Hematopoietic multipotent progenitor cell treated with erythropoietin and hydrocortisone succinate and interleukin-3 and kit ligand, for 6 days (in vitro differentiated cells): ENCODE measurements around the gene SP100.
"Not testable (repeated sequence)": the region's sequence is repeated elsewhere in the genome, so short reads cannot be mapped to it uniquely, and the experiment has no call there.

Source experiments
- DNase-seq: peaks from one replicate; pipeline ENCODE4 v3.0.0-alpha.2; 2015

Gene SP100

DNA sequence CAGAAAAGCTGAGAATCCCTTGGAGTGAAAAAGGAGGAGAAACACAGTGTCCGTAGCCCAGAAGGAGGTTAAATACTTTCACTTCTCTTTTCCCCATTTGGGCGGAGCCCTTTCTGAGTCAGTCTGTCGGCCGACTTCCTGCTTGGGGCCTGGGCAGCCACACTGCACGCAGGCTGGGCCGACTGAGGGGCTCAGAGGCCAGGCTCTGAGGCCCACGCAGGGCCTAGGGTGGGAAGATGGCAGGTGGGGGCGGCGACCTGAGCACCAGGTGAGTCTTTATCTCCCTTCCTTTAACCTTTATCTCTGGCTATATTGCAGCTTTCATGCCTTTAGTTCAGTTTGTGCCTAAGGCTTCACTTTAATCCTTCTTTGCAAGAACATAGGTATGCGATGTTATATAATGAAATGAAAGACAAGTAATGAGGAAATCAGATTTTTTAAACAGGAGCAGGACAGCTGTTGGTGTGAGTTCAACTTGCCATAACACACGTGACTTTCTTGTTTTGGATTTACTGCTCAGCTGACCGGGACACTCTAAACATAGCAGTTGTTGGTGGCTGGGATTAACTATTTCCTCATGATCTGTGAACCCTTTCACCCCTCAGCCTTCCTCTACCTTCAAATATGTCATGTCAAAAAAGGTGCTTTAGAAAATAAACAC is at the start of gene SP100:
Gene SP100, plus strand, starts transcription at position 141 of the 661 bp plus-strand sequence. Its CDS starts 96 bp downstream, at position 237.
- peak; percentile 94 for DNase-seq

DNA sequence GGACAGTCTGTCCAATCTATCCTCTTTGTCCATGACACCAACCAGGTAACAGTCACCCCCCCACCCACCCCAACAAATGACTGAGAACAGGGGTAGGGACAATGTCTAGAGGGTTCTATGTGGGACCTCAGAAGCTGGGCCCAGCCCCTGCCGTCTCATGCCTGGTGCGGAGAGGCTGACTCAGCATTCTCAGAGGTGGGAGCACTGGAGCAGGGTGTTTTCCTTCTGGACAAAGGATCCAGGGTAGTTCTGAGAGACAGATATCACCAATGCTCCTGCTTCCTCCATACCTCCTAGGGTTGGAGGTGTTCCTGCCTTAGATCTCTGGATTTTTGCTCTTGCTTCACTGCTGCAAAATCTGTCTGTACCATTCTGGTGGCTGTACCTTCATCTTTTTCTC is 33.9 kb upstream of the SP100 start:
- no peak for DNase-seq

- DNase-seq: no peak
Measured at GRCh38 chr2:230383453-230383852, 32.5 kb upstream of the SP100 start.

DNA sequence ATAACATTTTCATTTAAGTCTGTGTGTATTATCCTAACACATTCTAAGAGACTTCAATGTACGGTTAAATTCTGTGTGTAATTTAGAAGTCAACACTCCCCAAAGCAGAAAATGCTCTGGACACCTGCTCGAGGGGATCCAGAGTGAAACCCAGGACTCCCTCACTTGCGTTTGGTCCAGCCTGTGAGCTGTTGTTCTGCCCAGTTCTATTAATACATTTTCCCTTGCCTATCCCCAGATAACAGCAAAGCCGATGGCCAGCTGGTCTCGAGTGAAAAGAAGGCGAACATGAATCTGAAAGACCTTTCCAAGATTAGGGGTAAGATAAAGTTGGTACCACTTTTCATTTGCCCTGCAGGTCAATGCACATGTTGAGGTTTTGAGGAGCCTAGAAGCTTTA is 31.0 kb upstream of the SP100 start:
- no peak for DNase-seq

DNA sequence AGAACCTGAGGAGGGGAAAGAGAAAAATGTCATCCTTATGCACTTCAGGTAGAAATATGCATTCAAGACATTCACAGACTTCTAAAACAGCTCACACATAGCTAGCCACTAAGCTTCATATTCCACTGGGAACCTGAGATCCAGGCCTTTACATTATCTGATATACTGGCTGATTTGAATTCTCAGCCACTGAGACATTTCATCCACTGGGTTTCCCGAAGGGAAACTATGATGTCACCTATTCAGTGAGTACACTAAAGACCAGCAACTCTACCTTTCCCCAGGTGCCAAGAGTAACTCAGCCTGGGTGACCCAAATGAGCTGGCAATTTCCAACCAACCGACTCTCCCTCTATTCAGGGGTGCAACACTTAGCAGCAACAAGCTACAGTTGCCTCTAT is 21.7 kb upstream of the SP100 start:
- DNase-seq: no peak

DNA sequence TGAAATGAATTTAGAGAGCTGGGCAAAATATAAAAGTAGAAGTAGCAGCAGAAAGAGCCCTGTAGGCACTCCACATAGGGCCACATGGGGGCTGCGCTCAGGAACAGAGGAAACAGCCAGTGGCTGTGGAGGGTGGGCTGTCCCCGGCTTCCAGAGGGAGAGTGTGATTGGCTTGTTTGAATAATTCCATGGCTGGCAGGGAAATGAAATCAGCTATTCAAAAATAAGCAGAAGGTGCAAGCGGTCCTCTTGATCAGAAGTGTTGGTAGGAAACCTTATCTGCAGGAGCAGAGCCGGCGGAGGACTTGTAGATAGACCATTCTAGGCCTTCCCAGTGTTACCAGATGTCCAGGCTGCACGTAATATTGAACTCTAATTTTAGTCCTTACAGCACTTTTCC is 17.3 kb upstream of the SP100 start:
- DNase-seq: peak; percentile 78

GRCh38 chr2:230400041-230400440 is 16.0 kb upstream of the SP100 start:
- no peak for DNase-seq

DNA sequence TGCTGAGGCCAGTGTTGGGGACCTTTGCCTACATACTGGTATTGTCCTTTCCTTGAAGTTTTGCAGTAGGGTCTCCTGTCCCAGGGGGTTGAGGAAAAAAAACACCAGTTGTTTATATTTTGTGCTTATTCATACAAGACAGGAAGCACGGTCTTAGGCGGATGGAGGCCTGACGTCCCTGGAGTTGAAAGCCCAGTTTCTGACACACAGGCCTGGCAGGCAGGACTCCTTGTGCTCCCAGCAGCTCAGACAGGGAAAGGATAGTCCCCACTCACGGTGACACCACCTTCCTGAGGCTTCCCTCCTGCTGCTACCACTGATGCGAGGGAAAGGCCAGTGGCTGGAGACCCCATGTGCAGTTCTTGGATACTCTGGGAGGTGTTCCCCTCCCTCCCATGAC is 15.5 kb upstream of the SP100 start:
- DNase-seq: no peak

DNA sequence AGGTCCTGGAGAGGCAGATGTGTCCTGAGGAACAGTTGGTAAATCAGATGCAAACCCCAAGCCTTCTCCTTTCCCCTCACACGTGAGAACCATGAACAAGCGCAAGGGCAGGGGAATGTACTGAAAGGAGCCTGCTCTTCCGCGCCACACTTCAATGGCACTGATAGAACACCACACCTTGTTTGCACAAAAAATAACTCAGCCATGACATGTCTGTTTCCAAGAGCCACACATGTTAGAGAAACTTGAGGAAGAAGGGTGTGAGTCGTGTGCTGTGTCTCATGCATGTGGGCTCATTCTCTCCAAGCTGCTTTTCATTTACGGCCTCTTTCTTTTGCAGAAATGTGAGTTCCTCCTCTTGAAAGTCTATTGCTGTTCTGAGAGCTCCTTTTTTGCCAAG is 15.0 kb upstream of the SP100 start:
- DNase-seq: not testable (repeated sequence)

- DNase-seq: no peak
Measured at GRCh38 chr2:230403746-230404145, 12.3 kb upstream of the SP100 start.

DNA sequence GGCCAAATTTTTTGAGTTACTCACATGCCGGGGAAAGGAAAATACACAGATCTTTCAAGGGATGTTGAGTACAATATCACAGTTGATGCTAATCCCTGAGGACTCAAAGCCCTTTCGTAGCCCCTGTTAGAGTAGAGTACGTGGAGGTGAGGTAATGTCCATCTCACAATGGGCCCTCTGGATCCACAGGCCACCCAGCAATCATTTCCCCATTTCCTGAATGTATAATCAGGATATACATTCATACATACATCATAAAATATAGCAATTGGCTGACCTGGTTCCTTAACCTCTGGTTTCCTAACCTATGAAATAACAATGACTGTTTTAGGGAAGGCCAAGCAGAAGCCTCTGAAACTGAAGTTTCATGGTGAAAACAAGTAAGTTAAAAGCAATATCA is 10.2 kb upstream of the SP100 start:
- DNase-seq: no peak

DNA sequence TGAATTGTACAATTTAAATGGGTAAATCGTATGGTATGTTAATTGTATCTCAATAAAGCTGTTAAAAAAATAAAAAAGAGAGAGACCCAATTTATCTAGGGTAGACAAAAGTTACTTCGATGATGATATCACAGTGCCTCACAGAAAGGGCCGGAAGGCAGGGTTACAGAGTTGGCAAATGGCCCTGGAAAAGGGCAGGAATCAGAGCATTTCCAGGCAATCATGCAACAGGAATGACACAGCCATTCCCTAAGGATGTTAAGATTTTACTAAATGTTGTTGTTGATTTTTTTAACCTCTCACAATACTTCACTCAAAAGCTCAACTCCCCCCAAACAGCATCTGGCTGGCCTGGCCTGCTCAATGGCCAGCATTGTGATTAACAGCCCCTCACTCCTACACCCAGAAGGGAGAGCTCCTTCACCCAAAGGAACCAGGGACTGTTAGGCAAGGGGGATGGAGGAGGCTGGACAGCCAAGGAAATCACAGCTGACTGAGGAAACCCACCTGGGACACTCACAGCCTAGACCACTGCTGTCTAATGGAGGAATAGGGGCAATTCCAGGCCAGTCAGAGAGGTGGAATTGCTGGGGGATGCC is 7.7 kb upstream of the SP100 start:
- DNase-seq: no peak

DNA sequence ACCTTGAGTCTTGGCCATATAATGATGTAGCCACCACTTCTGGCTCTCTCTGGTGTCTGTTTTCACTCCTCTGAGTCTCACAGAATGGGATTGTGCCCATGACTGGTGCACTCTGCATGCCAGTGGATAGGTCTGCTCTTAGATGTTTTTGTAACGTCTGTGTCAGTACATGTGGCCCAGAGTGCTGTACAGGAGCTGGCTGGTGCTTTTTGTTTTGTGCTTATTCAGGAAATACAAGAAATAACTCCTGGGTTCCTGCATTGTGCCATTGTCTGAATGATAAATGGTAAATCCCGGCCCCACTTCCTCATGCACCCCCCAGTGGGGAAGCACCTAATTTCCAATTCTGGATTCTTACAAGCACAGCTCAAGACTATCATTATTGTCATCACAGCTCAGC is 6.7 kb upstream of the SP100 start:
- not testable (repeated sequence) for DNase-seq

- DNase-seq: no peak
Measured at GRCh38 chr2:230410263-230410662, 5.7 kb upstream of the SP100 start.

- DNase-seq: peak; percentile 44
Measured at GRCh38 chr2:230410861-230411569, 5.0 kb upstream of the SP100 start.

- DNase-seq: peak; percentile 86
Measured at GRCh38 chr2:230411570-230412370, 4.2 kb upstream of the SP100 start.

DNA sequence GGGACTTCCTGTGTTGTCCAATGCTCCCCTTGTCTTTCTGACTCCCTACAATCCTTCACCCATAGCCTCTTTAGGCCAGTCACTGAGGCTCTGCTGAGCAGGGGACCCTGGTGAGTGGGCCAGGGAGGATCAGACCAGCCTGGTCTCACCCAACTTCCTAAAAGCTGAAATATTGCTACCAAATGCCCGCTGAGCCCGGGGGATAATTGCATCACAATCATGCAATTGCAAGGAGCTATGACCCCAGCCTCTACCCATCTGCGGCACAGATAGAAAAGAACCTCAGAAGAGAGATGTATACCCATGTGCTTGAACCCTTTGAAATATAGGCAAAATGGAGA is 3.7 kb upstream of the SP100 start:
- DNase-seq: peak; percentile 24

GRCh38 chr2:230412846-230413245 is 3.2 kb upstream of the SP100 start:
- no peak for DNase-seq

DNA sequence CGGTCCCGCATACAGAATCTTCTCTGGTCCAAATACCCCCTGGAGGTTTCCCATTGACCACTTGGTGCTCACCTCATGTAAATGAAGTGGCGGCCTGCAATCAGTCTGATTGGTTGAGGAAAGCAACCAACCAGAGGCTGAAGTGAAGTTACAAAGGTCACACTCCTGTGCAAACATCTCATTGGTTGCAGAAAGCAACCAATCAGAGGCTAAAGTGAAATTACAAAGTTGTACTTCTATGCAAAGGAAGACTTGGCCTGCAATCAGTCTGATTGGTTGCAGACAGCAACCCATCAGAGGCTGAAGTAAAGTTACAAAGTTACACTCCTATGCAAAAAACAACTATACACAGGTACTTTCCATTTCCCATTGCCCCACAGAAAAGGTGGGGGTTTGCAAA is 2.5 kb upstream of the SP100 start:
- DNase-seq: peak; percentile 27

DNA sequence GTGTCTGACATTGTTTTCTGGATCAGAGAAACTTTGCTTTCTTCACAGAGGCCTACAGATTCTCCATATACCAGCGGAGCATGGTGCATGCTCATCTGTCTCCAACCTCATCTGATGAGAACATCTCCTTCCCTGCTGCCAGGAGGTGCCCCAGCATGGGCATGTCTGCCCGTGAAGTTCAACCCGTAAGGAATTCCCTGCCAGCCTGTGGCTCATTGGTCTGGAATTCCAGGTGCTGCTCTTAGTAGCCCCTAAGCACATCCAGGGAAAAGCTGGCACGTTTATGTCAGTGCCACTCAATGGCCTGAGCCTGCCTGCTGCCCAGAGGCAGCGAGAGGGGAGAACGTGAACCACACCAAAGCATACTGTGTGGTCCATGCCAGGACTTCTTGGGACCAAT is 1.7 kb upstream of the SP100 start:
- DNase-seq: no peak

DNA sequence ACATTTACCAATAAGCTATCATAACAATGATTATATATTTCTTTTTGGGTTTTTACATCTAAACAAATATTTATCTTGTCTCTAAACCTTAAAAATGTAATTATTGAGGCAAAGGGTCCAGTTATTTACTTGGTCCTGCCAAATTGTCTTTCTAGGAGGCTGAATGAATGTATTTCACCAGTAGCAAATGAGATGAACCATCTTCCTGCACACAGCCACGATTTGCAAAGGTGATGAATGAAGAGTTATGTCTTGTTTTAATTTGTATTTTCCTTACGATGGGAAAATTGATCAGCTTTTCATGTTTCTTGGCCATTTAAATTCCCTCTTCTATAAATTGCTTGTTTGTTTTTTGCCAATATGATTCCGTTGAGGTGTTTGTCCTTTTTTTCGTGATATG is 1.4 kb downstream of the SP100 start:
- no peak for DNase-seq

DNA sequence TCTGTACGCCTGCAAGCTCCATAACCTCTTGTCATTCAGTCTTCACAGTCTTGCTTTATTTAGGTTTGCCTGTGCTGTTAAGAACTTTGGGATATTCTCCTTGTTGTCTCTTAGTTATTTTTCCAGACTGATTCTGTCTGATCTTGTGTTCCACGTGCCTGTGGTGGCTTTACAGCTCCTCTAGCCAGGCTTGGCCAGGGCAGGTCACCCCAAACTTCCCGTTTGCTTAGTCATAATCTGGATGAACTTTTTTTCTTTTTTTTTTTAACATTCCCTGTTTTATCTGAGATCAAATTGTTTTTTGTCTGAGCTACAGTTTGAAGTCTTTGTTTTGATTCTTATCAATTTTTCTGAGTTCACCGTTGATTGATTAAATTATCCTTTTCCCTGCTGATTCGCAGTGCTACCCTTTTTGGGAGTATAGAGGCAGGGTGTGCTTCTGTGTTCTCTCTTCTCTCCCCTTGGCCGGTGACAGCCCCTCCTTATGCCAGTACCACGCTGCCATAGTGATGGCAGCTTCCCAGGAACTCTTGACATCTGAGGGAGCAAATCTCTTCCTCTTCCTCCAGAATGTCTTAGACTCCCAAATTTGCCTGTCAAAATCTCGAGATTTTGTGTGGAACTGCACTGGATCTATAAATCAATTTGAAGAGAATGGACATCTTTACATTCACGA is 2.5 kb downstream of the SP100 start:
- DNase-seq: no peak

DNA sequence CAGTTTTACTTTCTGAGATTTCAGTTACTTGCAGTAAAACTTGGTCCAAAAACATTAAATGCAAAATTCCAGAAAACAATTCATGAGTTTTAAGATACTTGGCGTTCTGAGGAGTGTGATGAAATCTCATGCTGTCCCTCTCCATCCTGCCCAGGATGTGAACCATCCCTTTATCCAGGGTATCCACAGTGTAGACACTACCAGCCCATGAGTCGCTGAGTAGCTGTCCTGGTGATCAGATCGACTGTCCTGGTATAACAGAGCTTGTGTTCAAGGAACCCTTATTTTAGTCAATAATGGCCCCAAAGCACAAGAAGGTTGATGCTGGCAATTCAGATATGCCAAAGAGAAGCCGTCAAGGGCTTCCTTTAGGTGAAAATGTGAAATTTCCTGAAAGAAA is 3.2 kb downstream of the SP100 start:
- no peak for DNase-seq
